Ovary (tissue), 9 donors: ENCODE results near the gene KLHL33. TPM values are rescaled to one million over a fixed set of nuclear protein-coding genes. Genes with fewer than 3 reads are reported as not detected.

ENCODE experiments used
- DNase-seq, 5 donors: peaks; one replicate each; pipeline ENCODE4 v3.0.0-alpha.2; 2019 to 2020
- H3K27ac ChIP-seq, 2 donors: fragments of 200-600 bp; one replicate each; pipeline versions ENCODE4 v1.5.1 to v1.8.0; 2019 to 2022
- H3K27me3 ChIP-seq: fragments of 200-600 bp; one replicate; pipeline ENCODE4 v1.8.0; 2022
- H3K36me3 ChIP-seq: fragments of 200-600 bp; sonication (generic); one replicate; pipeline ENCODE4 v1.5.1; 2019
- H3K4me1 ChIP-seq: one replicate; pipeline ENCODE4 v1.8.1; 2013; ENCODE audit warnings: mild to moderate bottlenecking, moderate library complexity; ENCODE audit not compliant: insufficient read depth
- H3K4me3 ChIP-seq: fragments of 200-600 bp; sonication (generic); one replicate; pipeline ENCODE4 v1.5.1; 2017
- H3K9me3 ChIP-seq, 2 donors: fragments of 200-600 bp in 1 of 2; sonication (generic) in 1 of 2; one replicate each; pipeline versions ENCODE4 v1.5.1 to v1.8.1; 2013 to 2019; ENCODE audit warnings: mild to moderate bottlenecking in 1 of 2, moderate library complexity in 1 of 2
- CTCF ChIP-seq, 3 donors: fragments of 450-650 bp in 2 of 3; fragments of 200-600 bp in 1 of 3; IDR thresholded peaks; one replicate each; pipeline versions ENCODE4 v1.5.1 to v1.8.0; 2016 to 2022; ENCODE audit warnings: antibody characterized with exemption in 3 of 3, mild to moderate bottlenecking in 1 of 3
- EP300 ChIP-seq: sonication (generic); formaldehyde crosslinking; IDR thresholded peaks from one replicate; pipeline ENCODE4 v1.6.1; 2017; ENCODE audit warnings: antibody characterized with exemption
- POLR2A ChIP-seq: fragments of 450-650 bp; IDR thresholded peaks from one replicate; pipeline ENCODE4 v1.6.1; 2017; ENCODE audit warnings: antibody characterized with exemption, mild to moderate bottlenecking, moderate library complexity
- WGBS, 3 donors: extraction: QIAGEN DNeasy Blood & Tissue Kit in 1 of 3; methylation state at CpG; one replicate each; pipeline versions ENCODE4 v1.1.5 to v1.1.7; 2013 to 2017; 5-methylcytosine and 5-hydroxymethylcytosine counted together
- intact Hi-C, 4 donors: fragments of 100-400 bp; cut with DNase I; formaldehyde crosslinking; loops; one replicate each; pipeline versions ENCODE4 v1.11.0 to v1.15.1; 2022 to 2023
- polyA plus RNA-seq, 2 donors: library from polyadenylated mRNA; stranded (reverse); fragments of 200-250 nt in 1 of 2; fragments of 350-450 nt in 1 of 2; fragmentation: Illumina TruSeq in 1 of 2; extraction: RNeasy Lipid Tissue Mini Kit (QIAGEN cat#74804) in 1 of 2; gene quantifications; one replicate each; pipeline ENCODE4 v1.2.3, GENCODE V29; 2013 to 2014
- total RNA-seq, 7 donors: library from RNA; depleted of rRNA in 2 of 7; stranded (reverse); fragments of >200 nt in 2 of 7; fragmentation: NEBNext Ultra II Directional in 3 of 7; extraction: Animal tissue kit (Norgen Biotek cat#: 25700) in 3 of 7; gene quantifications; one replicate each; pipeline versions ENCODE4 v1.1.0 to v1.2.4, GENCODE V29; 2016 to 2023
- donor health status: DM: no; HTN: no; CAD: no; lungs with moderate emphysema.
- donor health status: DM: no; HTN: no; CAD: no.
- donor health status: Bipolar disorder and iron deficiency.
- donor health status: DM: yes; HTN: yes; CAD: no.
- donor health status: DM: no; HTN: no; CAD: no.
- donor health status: DM: yes; HTN: yes; CAD: no.

Gene KLHL33
- total and polyA plus RNA-seq, 9 donors, result under 0.01 to 1.2 (median 0.73) TPM

DNA sequence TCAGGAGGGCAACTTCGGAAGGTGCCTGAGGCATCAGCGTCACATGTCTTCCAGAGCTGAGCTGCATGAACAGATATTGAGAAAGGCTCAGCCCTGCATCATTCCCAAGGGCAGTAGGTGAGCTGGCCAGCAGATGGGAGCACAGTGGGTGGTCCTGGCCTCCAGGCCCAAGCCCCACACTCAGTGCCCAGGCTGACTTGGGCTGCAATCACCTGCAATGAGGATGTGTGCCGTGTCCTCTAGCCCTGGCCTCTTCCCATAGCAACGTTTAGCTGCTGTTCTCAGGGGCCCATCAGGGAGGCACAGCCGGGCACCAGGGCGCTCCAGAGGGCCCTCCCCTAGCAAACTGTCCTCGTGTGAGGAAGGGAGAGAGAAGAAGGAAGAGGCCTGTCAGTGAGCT lies 54.6 kb downstream of the KLHL33 start:
- no peaks in the 10 kb centered on the region for H3K27me3 ChIP-seq
- H3K4me1 ChIP-seq, result no peaks in the 10 kb centered on the region
- intact Hi-C loops, result no loop called here
- H3K36me3 ChIP-seq, result no peaks in the 10 kb centered on the region
- no peak for TF ChIP-seq POLR2A
- TF ChIP-seq EP300, result no peak
- TF ChIP-seq CTCF (IDR thresholded peaks at IDR 0.05), result no peak
- H3K27ac ChIP-seq, result no peak overlapping the region
- no peak overlapping the region for H3K4me3 ChIP-seq
- DNase-seq, result no peak
- H3K9me3 ChIP-seq, result no peaks in the 10 kb centered on the region
- WGBS, 3 donors, result 81 to 84% (median 81%) methylated on average over 7 of the region's 7 CpGs

GRCh38 chr14:20380681-20381080 lies 55.3 kb downstream of the KLHL33 start:
- intact Hi-C loops, result no loop called here
- Histone ChIP-seq H3K36me3 (no peaks in the 10 kb centered on the region), H3K4me1 (no peaks in the 10 kb centered on the region), H3K27me3 (no peaks in the 10 kb centered on the region), H3K9me3 (no peaks in the 10 kb centered on the region), H3K27ac (no peak overlapping the region), H3K4me3 (no peak overlapping the region)
- 78 to 82% (median 81%) methylated on average over 6 of the region's 6 CpGs for WGBS, 3 donors
- no peak for DNase-seq
- TF ChIP-seq POLR2A (no peak), EP300 (no peak), CTCF (IDR thresholded peaks at IDR 0.05) (no peak)

DNA sequence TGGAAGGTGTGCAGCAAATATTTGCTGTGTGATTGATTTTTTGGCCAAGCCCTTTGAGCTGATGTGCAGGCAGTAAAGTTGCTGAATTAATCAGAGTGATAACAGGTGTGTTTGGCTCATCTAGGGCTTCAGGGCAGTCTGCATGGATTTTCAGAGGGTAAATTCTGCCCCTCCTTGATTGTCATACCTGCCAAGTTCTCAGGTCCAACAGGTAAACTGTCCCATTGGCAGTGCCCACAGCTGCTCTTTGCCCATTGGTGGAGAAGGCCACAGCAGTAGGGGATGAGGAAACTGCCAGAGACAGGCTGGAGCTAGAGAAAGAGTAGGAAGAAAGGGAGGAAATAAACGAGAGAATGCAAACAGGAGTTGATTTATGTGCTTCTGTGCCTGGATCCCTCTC lies 56.2 kb downstream of the KLHL33 start:
- Histone ChIP-seq H3K27me3 (no peaks in the 10 kb centered on the region), H3K36me3 (no peaks in the 10 kb centered on the region), H3K27ac (no peak overlapping the region), H3K4me3 (no peak overlapping the region), H3K4me1 (no peaks in the 10 kb centered on the region), H3K9me3 (no peaks in the 10 kb centered on the region)
- intact Hi-C loops, result no loop called here
- WGBS, 3 donors, result 16 to 25% (median 17%) methylated on average over 1 of the region's 1 CpG
- no peak for DNase-seq
- TF ChIP-seq EP300 (no peak), POLR2A (no peak), CTCF (IDR thresholded peaks at IDR 0.05) (no peak)

DNA sequence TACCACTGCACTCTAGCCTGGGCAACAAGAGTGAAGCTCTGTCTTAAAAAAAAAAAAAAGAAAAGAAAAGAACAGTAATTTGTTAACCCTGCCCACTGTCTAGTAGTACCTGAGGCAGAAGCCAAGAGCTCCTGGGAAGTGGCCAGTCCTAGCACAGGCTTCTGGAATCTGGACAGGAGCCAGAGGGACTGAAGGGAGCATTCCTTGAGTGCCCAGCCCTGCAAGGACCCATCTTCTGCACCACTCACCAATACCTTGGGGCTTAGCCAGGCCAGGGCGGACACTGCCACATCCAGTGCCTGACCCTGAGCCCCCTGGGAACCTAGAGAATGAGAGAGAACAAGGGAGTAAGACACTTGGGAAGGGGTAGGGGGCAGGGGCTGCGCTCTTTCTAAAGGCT lies 58.8 kb downstream of the KLHL33 start:
- intact Hi-C loops, result no loop called here
- Histone ChIP-seq H3K36me3 (no peaks in the 10 kb centered on the region), H3K9me3 (no peaks in the 10 kb centered on the region), H3K4me1 (no peaks in the 10 kb centered on the region), H3K27me3 (no peaks in the 10 kb centered on the region), H3K4me3 (no peak overlapping the region), H3K27ac (no peak overlapping the region)
- no peak for TF ChIP-seq EP300
- no peak for TF ChIP-seq CTCF (IDR thresholded peaks at IDR 0.05)
- TF ChIP-seq POLR2A, result no peak
- whole genome bisulfite sequencing, 3 donors, result 95 to 97% (median 96%) methylated on average over 2 of the region's 2 CpGs
- DNase-seq, result no peak
